BLaER1 (cell line): ENCODE measurements around the gene FBRS.

Experiments used
- H3K27ac ChIP-seq: shearing (Covaris generic); formaldehyde crosslinking; 2 replicates; pipeline ENCODE4 v1.8.1; 2022
- H3K27me3 ChIP-seq: shearing (Covaris generic); formaldehyde crosslinking; 2 replicates; pipeline ENCODE4 v1.8.1; 2022
- H3K36me3 ChIP-seq: shearing (Covaris generic); formaldehyde crosslinking; 2 replicates; pipeline ENCODE4 v1.8.1; 2022
- H3K4me1 ChIP-seq: shearing (Covaris generic); formaldehyde crosslinking; 2 replicates; pipeline ENCODE4 v1.8.1; 2022
- H3K4me2 ChIP-seq: shearing (Covaris generic); formaldehyde crosslinking; 2 replicates; pipeline ENCODE4 v1.8.1; 2022
- H3K4me3 ChIP-seq: shearing (Covaris generic); formaldehyde crosslinking; 2 replicates; pipeline ENCODE4 v1.8.1; 2022
- H3K9ac ChIP-seq: shearing (Covaris generic); formaldehyde crosslinking; 2 replicates; pipeline ENCODE4 v1.8.1; 2022
- H3K9me3 ChIP-seq: shearing (Covaris generic); formaldehyde crosslinking; 2 replicates; pipeline ENCODE4 v1.8.1; 2022
- H4K20me1 ChIP-seq: shearing (Covaris generic); formaldehyde crosslinking; 2 replicates; pipeline ENCODE4 v1.8.1; 2022
- Cebpa-rat ChIP-seq: shearing (Covaris generic); IDR thresholded peaks from 2 replicates; pipeline ENCODE4 v1.8.1; 2022

The FBRS gene

DNA sequence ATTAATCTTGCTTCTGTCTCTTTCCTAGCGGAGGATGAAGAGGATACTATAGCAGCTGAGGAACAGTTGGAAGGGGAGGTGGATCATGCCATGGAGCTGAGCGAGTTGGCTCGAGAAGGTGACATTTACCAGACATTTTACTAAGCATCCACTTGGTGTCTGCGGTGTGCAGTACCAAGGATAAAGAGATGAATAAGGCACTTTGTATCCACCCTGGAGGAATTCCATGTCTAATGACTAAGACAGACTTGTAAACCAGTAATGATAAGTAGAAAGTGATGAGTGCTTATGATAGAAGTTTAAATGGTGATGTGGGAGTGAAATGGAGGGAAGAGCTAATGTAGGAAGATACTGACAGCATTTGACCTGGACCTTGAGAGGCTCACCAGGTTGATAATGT lies 52.7 kb downstream of the FBRS start:
- Histone ChIP-seq H3K9ac (no peak overlapping the region), H3K4me3 (no peak overlapping the region), H3K27me3 (0 out of 2 replicates have a peak, but pooled peaks cover 3% of the 10 kb centered on the region), H3K9me3 (no peaks in the 10 kb centered on the region), H3K4me2 (no peak overlapping the region), H3K4me1 (peaks cover 15% of the 10 kb centered on the region), H3K36me3 (peaks cover 100% of the 10 kb centered on the region), H3K27ac (no peak overlapping the region), H4K20me1 (peaks cover 77% of the 10 kb centered on the region)
- TF ChIP-seq Cebpa-rat, result no peak

DNA sequence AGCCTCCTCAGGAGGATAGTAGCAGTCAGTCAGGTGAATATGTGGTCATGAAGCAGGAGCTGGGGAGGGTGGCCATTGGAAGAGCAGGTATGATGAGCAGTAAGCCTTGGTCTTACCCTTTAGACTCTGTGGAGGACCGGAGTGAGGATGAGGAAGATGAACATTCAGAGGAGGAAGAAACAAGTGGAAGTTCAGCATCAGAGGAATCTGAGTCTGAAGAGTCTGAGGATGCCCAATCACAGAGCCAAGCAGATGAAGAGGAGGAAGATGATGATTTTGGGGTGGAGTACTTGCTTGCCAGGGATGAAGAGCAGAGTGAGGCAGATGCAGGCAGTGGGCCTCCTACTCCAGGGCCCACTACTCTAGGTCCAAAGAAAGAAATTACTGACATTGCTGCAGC lies 53.5 kb downstream of the FBRS start:
- Histone ChIP-seq H4K20me1 (peaks cover 84% of the 10 kb centered on the region), H3K36me3 (peaks cover 100% of the 10 kb centered on the region), H3K4me2 (no peak overlapping the region), H3K9me3 (no peaks in the 10 kb centered on the region), H3K27me3 (0 out of 2 replicates have a peak, but pooled peaks cover 3% of the 10 kb centered on the region), H3K4me1 (peaks cover 19% of the 10 kb centered on the region), H3K27ac (no peak overlapping the region), H3K9ac (no peak overlapping the region), H3K4me3 (no peak overlapping the region)
- no peak for TF ChIP-seq Cebpa-rat

DNA sequence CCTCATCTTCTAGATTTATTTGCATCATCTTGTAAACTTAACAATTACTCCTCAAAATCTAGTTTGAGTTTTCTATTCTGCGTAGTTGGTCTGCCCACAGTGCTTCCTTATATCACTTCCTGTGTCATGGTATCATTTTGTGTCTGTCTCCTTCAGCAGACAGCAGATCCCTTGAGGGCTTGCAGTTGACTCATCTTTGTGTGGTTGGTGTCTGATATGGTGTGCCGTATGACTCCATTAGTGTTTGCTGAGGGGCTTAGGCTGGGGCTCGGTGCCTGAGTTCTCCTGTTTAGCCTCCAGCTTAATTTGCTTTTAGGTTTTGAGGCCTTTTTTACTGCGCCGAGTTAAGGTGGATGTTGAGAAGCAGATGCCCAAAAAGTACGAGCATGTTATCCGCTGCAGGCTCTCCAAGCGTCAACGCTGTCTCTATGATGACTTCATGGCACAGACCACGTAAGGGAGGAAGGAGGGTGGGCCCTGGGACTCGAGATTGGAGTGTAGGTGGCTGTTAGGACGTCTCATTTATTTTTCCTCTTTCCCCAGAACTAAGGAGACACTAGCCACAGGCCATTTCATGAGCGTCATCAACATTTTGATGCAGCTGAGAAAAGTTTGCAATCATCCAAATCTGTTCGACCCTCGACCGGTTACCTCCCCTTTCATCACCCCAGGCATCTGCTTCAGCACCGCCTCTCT lies 57.7 kb downstream of the FBRS start:
- peaks cover 100% of the 10 kb centered on the region for H3K36me3 ChIP-seq
- peak overlapping the region; percentile 43 for H3K4me2 ChIP-seq
- peaks cover 19% of the 10 kb centered on the region for H3K4me1 ChIP-seq
- peak overlapping the region; percentile 26; the same call in 1 of the 2 replicates for H3K27ac ChIP-seq
- H3K9me3 ChIP-seq, result no peaks in the 10 kb centered on the region
- H3K4me3 ChIP-seq, result no peak overlapping the region
- peaks cover 85% of the 10 kb centered on the region for H4K20me1 ChIP-seq
- TF ChIP-seq Cebpa-rat, result no peak
- no peaks in the 10 kb centered on the region for H3K27me3 ChIP-seq
- peak overlapping the region; percentile 27; the same call in 1 of the 2 replicates for H3K9ac ChIP-seq

DNA sequence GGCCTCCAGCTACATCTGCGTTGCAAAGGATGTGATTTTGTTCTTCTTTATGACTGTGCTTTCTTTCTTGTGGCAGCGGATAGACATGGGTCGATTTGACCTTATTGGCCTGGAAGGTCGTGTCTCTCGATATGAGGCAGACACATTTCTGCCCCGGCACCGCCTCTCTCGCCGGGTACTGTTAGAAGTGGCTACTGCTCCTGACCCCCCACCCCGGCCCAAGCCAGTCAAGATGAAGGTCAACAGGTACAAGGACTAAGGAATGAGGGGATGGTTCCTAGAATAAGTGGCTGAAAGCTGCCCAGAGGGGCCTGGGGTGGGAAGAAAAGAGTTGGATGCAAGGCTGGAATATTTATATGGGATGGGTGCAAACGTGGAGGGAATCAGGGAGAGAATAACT lies 61.9 kb downstream of the FBRS start:
- no peak for TF ChIP-seq Cebpa-rat
- Histone ChIP-seq H3K36me3 (peaks cover 100% of the 10 kb centered on the region), H3K27ac (no peak overlapping the region), H4K20me1 (peaks cover 98% of the 10 kb centered on the region), H3K9ac (no peak overlapping the region), H3K4me3 (no peak overlapping the region), H3K9me3 (no peaks in the 10 kb centered on the region), H3K4me1 (peaks cover 13% of the 10 kb centered on the region), H3K4me2 (no peak overlapping the region), H3K27me3 (no peaks in the 10 kb centered on the region)
